Measurements from ENCODE around the gene CACNA1I.

DNA sequence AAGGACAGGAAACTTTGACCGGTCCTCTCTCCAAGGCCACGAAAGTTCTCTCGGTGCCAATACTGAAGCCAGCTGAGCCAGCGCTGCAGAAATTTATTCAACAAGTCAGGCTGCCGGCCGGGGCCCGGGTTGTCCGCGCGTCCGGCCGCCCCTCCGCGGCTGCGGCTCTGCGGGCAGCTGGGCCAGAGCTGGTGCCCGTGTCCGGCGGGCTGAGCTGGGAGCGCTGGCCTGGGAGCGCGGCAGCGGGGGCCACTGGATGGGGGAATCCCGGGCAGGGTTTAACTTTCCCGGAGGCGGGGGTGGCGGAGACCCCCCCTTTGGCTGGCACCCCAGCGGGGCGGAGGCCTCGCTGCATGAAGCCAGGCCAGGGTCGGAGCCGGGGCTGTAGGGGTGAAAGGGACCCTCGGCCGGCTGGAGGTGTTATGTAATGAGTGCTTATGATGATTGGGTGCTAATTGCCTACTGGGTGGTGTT, 12.3 kb upstream of the CACNA1I start:
- TF ChIP-seq POLR2AphosphoS5 (IDR thresholded peaks at IDR 0.05; ENCODE audit: low read depth, low read length) (no peak), POLR2A (IDR thresholded peaks at IDR 0.05; ENCODE audit: low read depth, low read length) (no peak), TAF1 (IDR thresholded peaks at IDR 0.05; ENCODE audit: borderline replicate concordance, low read depth, low read length) (no peak)
